Osteocyte (in vitro differentiated cells): ENCODE data around the gene CDK10. TPM values are rescaled to one million over a fixed set of nuclear protein-coding genes. Genes with fewer than 3 reads are reported as not detected.

Experiments
- DNase-seq: peaks from one replicate; pipeline ENCODE4 v3.0.0; 2021; ENCODE audit warnings: mixed read lengths; ENCODE audit not compliant: unreplicated experiment; ENCODE audit errors: extremely low spot score
- H3K27ac Mint-ChIP-seq: one replicate; pipeline ENCODE4 v1.8.0; 2021; ENCODE audit warnings: mild to moderate bottlenecking, mixed read lengths; ENCODE audit not compliant: unreplicated experiment
- H3K27me3 Mint-ChIP-seq: one replicate; pipeline ENCODE4 v1.8.0; 2021; ENCODE audit warnings: mixed read lengths; ENCODE audit not compliant: unreplicated experiment
- H3K36me3 Mint-ChIP-seq: one replicate; pipeline ENCODE4 v1.8.0; 2021; ENCODE audit warnings: mixed read lengths; ENCODE audit not compliant: unreplicated experiment
- H3K4me1 Mint-ChIP-seq: one replicate; pipeline ENCODE4 v1.8.0; 2021; ENCODE audit warnings: mixed read lengths; ENCODE audit not compliant: unreplicated experiment
- H3K4me3 Mint-ChIP-seq: one replicate; pipeline ENCODE4 v1.8.0; 2021; ENCODE audit warnings: mild to moderate bottlenecking, moderate library complexity, mixed read lengths; ENCODE audit not compliant: unreplicated experiment
- H3K9me3 Mint-ChIP-seq: one replicate; pipeline ENCODE4 v1.8.0; 2021; ENCODE audit warnings: mixed read lengths; ENCODE audit not compliant: unreplicated experiment
- CTCF ChIP-seq: fragments of 200-600 bp; sonication (generic); IDR thresholded peaks from 2 replicates; pipeline ENCODE4 v1.5.0; 2021; ENCODE audit warnings: antibody characterized with exemption, mild to moderate bottlenecking, moderate library complexity
- total RNA-seq: library from RNA; stranded (reverse); gene quantifications from 2 replicates; pipeline ENCODE4 v1.2.1, GENCODE V29; 2021

Gene CDK10
- total RNA-seq, 1 donor from 2014 or later = 91.5 TPM

- peaks cover 6% of the 10 kb centered on the region for H3K4me1 Mint-ChIP-seq
- no peak overlapping the region for H3K4me3 Mint-ChIP-seq
- TF ChIP-seq CTCF = no peak
- no peak overlapping the region for H3K27ac Mint-ChIP-seq
- DNase-seq = no peak
- no peaks in the 10 kb centered on the region for H3K27me3 Mint-ChIP-seq
- H3K9me3 Mint-ChIP-seq = no peaks in the 10 kb centered on the region
- H3K36me3 Mint-ChIP-seq = peaks cover 14% of the 10 kb centered on the region
Observed at GRCh38 chr16:89642574-89642973, 43.9 kb upstream of the CDK10 start.

- TF ChIP-seq CTCF = no peak
- peaks cover 14% of the 10 kb centered on the region for H3K36me3 Mint-ChIP-seq
- peaks cover 6% of the 10 kb centered on the region for H3K4me1 Mint-ChIP-seq
- no peaks in the 10 kb centered on the region for H3K9me3 Mint-ChIP-seq
- H3K27ac Mint-ChIP-seq = no peak overlapping the region
- no peaks in the 10 kb centered on the region for H3K27me3 Mint-ChIP-seq
- DNase-seq = no peak
- no peak overlapping the region for H3K4me3 Mint-ChIP-seq
Observed at GRCh38 chr16:89643769-89644300, 42.7 kb upstream of the CDK10 start.

- no peak for TF ChIP-seq CTCF
- no peak for DNase-seq
- H3K4me1 Mint-ChIP-seq = peaks cover 6% of the 10 kb centered on the region
- no peak overlapping the region for H3K27ac Mint-ChIP-seq
- H3K36me3 Mint-ChIP-seq = peaks cover 19% of the 10 kb centered on the region
- no peak overlapping the region for H3K4me3 Mint-ChIP-seq
- H3K27me3 Mint-ChIP-seq = no peaks in the 10 kb centered on the region
- no peaks in the 10 kb centered on the region for H3K9me3 Mint-ChIP-seq
Observed at GRCh38 chr16:89645122-89645521, 41.4 kb upstream of the CDK10 start.

- no peak for DNase-seq
- Mint-ChIP-seq H3K9me3 (no peaks in the 10 kb centered on the region), H3K27ac (no peak overlapping the region), H3K4me1 (peaks cover under 1% of the 10 kb centered on the region), H3K36me3 (peaks cover 20% of the 10 kb centered on the region), H3K4me3 (no peak overlapping the region), H3K27me3 (no peaks in the 10 kb centered on the region)
- no peak for TF ChIP-seq CTCF
Observed at GRCh38 chr16:89646270-89646669, 40.2 kb upstream of the CDK10 start.

- no peak for TF ChIP-seq CTCF
Observed at GRCh38 chr16:89646906-89647305, 39.6 kb upstream of the CDK10 start.

More at GRCh38 chr16:89646906-89647305, 39.6 kb upstream of the CDK10 start:
- H3K9me3 Mint-ChIP-seq = no peaks in the 10 kb centered on the region
- no peak overlapping the region for H3K27ac Mint-ChIP-seq
- no peaks in the 10 kb centered on the region for H3K27me3 Mint-ChIP-seq
- H3K4me1 Mint-ChIP-seq = no peaks in the 10 kb centered on the region
- H3K36me3 Mint-ChIP-seq = peaks cover 20% of the 10 kb centered on the region
- DNase-seq = no peak
- no peak overlapping the region for H3K4me3 Mint-ChIP-seq
